GM12865 (cell line): ENCODE data around the gene COL25A1.

Source experiments
- DNase-seq: peaks from one replicate; pipeline ENCODE4 v3.0.0; 2010; ENCODE audit warnings: low read depth
- H3K4me3 ChIP-seq: 2 replicates; pipeline ENCODE4 v1.5.1; 2011; ENCODE audit warnings: mild to moderate bottlenecking, low read depth, low read length, control low read depth
- CTCF ChIP-seq: IDR thresholded peaks from 2 replicates; pipeline ENCODE4 v1.5.1; 2011; ENCODE audit warnings: low read length, control low read depth, low read depth, inconsistent platforms; ENCODE audit not compliant: insufficient read depth; ENCODE audit errors: missing control alignments

COL25A1 gene

GRCh38 chr4:109229028-109229427 lies 73.4 kb downstream of the COL25A1 start:
- DNase-seq = no peak
- no peak for TF ChIP-seq CTCF
- H3K4me3 ChIP-seq = no peak overlapping the region

GRCh38 chr4:109218288-109218687 lies 84.2 kb downstream of the COL25A1 start:
- DNase-seq = no peak
- TF ChIP-seq CTCF = no peak
- H3K4me3 ChIP-seq = no peak overlapping the region

- TF ChIP-seq CTCF = no peak
- H3K4me3 ChIP-seq = no peak overlapping the region
- no peak for DNase-seq
Observed at GRCh38 chr4:109216085-109216696, 86.3 kb downstream of the COL25A1 start.

GRCh38 chr4:109215506-109215905 lies 87.0 kb downstream of the COL25A1 start:
- TF ChIP-seq CTCF = no peak
- no peak overlapping the region for H3K4me3 ChIP-seq
- no peak for DNase-seq

GRCh38 chr4:109214622-109215301 lies 87.7 kb downstream of the COL25A1 start:
- no peak for TF ChIP-seq CTCF
- DNase-seq = no peak
- no peak overlapping the region for H3K4me3 ChIP-seq

GRCh38 chr4:109213056-109213455 lies 89.4 kb downstream of the COL25A1 start:
- no peak for DNase-seq
- no peak overlapping the region for H3K4me3 ChIP-seq
- no peak for TF ChIP-seq CTCF

GRCh38 chr4:109211671-109212070 lies 90.8 kb downstream of the COL25A1 start:
- no peak for DNase-seq
- H3K4me3 ChIP-seq = no peak overlapping the region
- no peak for TF ChIP-seq CTCF
